Stimulated activated CD8-positive, alpha-beta memory T cell treated with anti-CD3 and anti-CD28 coated beads, Interleukin-4, amount 100 ng/mL, for 24 hours (primary cell): Measurements from ENCODE around the gene FOSB.

Experiments
- DNase-seq: peaks from one replicate; pipeline ENCODE4 v3.0.0-alpha.2; 2020; ENCODE audit warnings: low read depth

FOSB gene

GRCh38 chr19:45485305-45486077 is 17.7 kb downstream of the FOSB start:
- peak; percentile 97 for DNase-seq

- no peak for DNase-seq
These were observed 20.9 kb downstream of the FOSB start for GRCh38 chr19:45488708-45489107.

GRCh38 chr19:45489216-45489855 is 21.5 kb downstream of the FOSB start:
- DNase-seq: no peak

DNA sequence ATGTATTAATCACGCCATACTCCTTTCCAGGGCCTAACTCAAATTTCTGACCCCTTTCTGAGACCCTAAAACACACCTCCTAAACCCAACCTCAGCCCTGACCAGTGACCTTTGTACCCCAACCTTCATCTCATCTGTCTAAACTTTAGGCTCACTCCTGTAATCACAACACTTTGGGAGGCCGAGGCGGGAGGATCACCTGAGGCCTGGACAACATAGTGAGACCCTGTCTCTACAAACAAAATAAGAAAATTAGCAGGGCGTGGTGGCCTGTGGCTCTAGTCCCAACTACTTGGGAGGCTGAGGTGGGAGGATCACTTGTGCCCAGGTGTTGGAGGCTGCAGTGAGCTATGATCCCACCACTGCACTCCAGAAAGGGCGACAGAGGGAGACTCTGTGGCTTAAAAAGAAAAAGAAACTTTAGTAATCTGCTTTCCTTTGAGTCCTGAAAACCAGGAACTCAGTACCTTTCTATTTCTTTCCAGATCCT is 24.4 kb downstream of the FOSB start:
- DNase-seq: no peak

DNA sequence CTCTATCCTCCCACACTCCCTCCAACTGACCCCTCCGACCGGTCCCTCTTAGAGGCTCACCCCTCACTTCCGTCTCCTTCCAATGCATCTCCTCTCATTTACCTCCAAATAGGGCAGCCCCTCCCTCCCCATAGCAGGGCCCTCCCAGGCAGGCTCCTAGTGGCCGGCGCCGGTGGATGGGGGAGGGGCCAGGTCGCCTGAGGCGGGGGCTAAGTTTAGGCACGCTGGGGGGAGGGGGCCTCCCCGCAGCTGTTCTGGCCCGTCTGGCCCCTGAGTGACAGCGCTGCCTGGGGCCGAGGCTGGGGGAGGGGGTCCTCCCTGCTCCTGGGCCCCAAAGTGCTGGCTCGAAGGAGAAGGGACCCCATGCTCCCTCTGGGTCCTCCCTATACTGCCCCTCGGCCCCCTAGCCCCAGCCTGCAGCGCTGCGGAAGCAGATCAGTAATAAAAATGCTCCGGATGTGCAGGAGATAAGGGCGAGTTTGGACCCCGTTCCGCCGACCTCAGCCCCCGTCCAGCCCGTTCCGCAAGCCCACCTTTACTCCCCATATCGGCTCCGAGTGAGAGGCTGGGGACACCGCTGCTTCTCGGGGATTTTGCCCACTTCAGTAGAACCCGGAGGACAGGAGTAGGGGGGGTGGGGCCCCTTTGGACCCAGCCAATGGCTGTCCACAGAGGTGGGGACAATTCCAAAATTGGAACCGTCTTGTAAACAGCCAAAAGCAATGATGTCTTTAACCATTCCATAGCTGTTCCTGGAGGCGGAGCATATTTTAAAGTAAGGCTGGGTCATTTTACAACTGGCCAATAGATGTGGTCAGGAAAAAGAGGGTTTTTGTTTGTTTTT is 25.1 kb downstream of the FOSB start:
- DNase-seq: no peak

DNA sequence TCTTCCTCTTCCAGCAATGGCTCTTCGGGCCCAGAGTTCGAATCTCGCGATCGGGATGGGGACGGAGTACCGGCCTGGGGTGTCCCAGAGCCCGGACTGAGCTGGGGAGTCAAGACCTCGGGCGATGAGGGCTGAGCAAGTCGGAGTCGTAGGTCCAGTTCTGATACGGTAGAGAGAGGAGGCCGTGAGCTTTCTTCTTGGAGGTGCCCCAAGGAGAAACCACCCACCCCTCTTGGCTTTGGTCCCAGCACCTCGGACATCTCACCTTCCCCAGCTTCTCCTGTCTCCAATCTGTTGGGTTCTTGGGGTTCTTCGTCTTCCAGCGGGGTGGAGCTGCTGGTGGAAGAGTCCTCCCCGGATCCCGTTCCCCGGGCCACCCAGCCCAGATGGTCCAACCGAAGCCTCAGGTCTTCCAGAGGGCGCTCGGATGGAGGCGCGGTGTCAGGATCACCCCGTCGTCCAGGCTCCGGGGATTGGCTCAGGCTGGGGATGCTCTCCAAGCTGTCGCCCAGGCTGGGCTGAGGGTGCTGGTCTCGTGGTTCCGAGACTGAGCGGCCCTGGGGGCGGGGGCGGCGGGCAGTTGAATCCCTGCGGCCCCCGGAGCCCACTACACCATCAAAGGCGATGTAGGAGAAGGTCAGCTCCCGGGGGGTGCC is 26.6 kb downstream of the FOSB start:
- DNase-seq: no peak

- DNase-seq: no peak
These were observed 27.4 kb downstream of the FOSB start for GRCh38 chr19:45495178-45495577.

- no peak for DNase-seq
These were observed 28.7 kb downstream of the FOSB start for GRCh38 chr19:45496349-45496953.

DNA sequence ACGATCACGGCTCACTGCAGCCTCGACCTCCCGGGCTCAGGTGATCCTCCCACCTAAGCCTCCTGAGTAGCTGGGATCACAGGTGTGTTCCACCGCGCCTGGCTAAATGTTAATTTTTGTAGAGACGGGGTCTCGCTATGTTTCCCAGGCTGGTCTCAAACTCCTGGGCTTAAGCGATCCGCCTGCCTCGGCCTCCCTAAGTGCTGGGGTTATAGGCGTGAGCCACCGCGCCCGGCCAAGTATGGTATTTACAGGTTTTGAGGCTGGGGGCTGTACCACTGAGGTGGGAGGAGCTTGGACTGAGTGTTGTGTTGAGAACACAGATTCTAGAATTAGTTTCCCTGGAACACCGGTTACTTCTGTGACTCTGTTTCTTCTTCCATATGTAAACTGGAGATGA is 30.0 kb downstream of the FOSB start:
- no peak for DNase-seq

DNA sequence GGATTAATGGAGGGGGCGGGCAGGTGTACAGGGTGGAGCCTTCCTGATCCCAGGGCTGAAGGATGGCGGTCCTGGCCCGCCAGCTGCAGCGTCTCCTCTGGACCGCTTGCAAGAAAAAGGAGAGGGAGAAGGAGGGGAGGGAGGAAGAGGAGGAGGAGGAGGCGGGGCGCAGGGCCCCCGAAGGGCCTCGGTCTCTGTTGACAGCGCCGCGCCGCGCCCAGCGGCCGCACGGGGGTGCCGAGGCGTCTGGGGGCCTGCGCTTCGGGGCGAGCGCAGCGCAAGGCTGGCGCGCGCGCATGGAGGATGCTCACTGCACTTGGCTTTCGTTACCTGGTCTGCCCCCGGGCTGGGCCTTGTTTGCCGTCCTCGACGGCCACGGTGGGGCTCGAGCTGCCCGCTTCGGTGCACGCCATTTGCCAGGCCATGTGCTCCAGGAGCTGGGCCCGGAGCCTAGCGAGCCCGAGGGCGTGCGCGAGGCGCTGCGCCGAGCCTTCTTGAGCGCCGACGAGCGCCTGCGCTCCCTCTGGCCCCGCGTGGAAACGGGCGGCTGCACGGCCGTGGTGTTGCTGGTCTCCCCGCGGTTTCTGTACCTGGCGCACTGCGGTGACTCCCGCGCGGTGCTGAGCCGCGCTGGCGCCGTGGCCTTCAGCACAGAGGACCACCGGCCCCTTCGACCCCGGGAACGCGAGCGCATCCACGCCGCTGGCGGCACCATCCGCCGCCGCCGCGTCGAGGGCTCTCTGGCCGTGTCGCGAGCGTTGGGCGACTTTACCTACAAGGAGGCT is 30.8 kb downstream of the FOSB start, which contains the start of gene PPM1N:
Gene PPM1N, plus strand, starts transcription at position 33 of the 785 bp plus-strand sequence. Its CDS starts 30 bp downstream, at position 63.
- DNase-seq: peak; percentile 48

DNA sequence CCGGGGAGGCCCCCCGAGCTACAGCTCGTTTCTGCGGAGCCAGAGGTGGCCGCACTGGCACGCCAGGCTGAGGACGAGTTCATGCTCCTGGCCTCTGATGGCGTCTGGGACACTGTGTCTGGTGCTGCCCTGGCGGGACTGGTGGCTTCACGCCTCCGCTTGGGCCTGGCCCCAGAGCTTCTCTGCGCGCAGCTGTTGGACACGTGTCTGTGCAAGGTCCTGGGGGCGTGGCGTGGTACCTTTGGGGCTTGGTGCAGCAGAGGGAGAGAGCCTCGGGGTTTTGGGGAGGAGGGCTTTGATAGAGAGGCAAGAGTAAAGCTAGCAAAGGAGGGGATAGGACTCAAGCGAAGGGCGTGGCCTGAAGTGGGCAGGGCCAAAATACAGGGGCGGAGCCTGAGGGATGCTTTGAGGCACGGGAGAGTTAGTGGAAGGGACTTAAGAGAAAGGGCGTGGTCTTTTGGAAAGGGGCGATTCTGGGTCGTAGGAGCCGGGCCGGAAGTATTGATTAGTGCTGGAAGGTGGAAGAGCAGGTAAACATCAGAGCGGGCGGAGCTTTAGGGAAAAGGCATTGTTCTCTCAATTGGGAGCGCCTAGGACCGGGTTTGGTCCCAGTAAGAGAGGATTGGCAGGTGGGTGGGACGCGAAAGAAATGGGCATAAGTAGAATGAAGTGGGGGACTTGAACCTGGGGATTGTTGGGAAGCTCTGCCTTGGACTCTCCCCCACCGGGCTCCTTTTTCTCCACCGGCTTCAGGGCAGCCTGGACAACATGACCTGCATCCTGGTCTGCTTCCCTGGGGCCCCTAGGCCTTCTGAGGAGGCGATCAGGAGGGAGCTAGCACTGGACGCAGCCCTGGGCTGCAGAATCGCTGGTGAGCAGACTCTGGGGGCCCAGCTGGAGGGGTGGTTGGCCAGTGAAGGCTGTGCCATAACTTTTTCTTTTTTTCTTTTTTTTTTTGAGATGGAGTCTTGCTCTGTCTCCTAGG is 31.7 kb downstream of the FOSB start:
- peak; percentile 52 for DNase-seq

GRCh38 chr19:45500918-45501729 is 33.3 kb downstream of the FOSB start:
- no peak for DNase-seq

DNA sequence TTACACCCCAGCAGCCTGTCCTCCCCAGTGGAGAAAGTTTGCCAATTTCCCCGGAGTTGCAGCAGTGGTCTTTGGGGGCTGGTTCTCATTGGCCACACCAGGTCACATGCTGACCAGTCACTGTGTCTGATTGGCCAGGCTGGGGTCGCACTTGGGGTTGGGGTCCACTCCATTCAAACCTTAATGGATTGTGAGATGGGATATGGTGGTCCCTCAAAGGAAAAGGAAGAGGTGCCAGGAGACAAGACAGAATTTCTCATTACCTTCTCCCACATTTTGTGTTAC is 33.9 kb downstream of the FOSB start:
- no peak for DNase-seq

- no peak for DNase-seq
These were observed 34.3 kb downstream of the FOSB start for GRCh38 chr19:45502111-45502510.

DNA sequence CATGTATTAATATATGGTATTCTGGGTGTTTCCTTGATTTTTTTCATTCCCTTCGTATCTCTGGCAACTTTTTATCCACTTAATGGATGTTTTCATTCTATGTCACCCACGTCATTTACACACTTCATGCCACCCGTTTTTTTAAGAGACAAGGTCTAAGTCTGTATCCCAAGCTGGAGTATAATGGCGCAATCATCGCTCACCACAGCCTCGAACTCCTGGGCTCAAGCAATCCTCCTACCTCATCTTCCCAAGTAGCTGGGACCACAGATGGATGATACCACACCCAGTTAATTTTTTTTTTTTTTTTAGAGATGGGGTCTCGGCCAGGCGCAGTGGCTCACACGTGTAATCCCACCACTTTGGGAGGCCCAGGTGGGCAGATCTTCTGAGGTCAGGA is 36.1 kb downstream of the FOSB start:
- DNase-seq: no peak

DNA sequence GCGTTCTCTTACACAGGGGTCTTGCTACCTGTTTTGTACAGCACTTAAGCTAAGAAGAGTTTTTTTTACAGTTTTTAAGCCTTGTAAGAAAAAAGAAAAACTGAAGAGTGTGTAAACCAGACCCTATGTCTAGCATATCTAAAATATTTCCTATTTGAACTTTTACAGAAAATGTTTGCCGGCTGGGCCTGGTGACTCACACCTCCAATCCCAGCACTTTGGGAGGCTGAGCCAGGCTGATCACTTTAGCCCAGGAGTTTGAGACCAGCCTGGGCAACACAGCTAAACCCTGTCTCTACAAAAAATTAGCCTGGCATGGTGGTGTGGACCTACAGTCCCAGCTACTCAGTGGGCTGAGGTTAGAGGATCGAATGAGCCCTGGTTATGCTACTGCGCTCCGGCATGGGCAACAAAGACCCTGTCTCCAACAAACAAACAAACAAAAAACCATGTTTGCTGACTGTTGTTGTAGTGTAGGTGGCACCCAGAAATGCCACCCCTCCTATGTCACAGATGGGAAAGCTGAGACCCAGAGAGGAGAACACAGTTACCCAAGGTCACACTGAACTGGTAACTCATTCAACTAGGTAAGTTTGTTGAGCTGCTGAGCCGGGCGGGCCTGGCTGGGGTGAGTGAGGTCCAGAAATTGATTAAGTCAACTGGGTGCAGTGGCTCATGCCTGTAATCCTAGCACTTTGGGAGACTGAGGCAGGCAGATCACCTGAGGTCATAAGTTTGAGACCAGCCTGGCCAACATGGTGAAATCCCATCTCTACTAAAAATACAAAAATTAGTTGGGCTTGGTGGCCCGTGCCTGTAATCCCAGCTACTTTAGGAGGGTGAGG is 37.6 kb downstream of the FOSB start:
- DNase-seq: no peak

DNA sequence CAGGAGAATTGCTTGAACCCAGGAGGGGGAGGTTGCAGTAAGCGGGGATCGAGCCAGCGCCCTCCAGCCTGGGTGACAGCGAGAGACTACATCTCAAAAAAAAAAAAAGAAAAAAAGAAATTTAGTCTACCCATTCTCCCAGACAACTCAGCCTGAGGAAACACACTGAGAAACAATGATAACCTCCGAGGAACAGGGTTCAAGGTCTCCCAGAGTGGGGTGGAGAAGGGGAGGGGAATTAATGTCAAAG is 38.1 kb downstream of the FOSB start:
- no peak for DNase-seq

GRCh38 chr19:45506246-45506988 is 38.6 kb downstream of the FOSB start:
- DNase-seq: peak; percentile 99
